ENCODE measurements around the gene SRSF6.

GRCh38 chr20:43433250-43433854, 24.3 kb upstream of the SRSF6 start:
- TF ChIP-seq TCF7L2 (IDR thresholded peaks at IDR 0.05; ENCODE audit: low read depth, low read length) (no peak), SIN3A (IDR thresholded peaks at IDR 0.05; ENCODE audit: borderline replicate concordance, insufficient read depth, low read depth, low read length) (no peak), POLR2AphosphoS5 (IDR thresholded peaks at IDR 0.05; ENCODE audit: low read depth, low read length) (no peak)
- TF ChIP-seq, protein P1, sequence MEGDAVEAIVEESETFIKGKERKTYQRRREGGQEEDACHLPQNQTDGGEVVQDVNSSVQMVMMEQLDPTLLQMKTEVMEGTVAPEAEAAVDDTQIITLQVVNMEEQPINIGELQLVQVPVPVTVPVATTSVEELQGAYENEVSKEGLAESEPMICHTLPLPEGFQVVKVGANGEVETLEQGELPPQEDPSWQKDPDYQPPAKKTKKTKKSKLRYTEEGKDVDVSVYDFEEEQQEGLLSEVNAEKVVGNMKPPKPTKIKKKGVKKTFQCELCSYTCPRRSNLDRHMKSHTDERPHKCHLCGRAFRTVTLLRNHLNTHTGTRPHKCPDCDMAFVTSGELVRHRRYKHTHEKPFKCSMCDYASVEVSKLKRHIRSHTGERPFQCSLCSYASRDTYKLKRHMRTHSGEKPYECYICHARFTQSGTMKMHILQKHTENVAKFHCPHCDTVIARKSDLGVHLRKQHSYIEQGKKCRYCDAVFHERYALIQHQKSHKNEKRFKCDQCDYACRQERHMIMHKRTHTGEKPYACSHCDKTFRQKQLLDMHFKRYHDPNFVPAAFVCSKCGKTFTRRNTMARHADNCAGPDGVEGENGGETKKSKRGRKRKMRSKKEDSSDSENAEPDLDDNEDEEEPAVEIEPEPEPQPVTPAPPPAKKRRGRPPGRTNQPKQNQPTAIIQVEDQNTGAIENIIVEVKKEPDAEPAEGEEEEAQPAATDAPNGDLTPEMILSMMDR (IDR thresholded peaks at IDR 0.05), result no peak

Measured in Panc1 (cell line).